ENCODE results near the gene ZNF385D.

The ZNF385D gene

GRCh38 chr3:21750831-21751391, at the start of gene ZNF385D:
ZNF385D (minus strand) TSS chr3:21751210; CDS start chr3:21750916, 294 bp downstream.
- no peak for FAIRE-seq

GRCh38 chr3:21798356-21799088, 47.5 kb upstream of the ZNF385D start:
- FAIRE-seq, result no peak

DNA sequence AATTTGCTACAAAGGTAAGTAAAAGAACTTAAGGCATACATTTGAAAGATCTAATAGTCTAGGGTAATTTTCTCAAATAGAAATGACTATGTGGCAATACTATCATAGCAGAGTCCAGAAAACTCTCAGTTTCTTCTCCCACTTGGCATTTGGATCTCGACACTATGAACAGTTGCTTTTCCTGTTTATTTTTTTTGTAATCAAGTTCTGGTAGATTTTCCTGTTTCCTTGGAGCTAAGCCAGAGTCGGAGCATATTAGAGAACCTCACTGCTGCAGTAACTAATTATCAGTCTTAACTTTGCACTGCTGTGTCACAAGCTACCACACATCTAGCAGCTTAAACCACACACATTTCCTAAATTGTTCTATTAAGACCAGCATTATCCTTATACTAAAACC, 44.9 kb upstream of the ZNF385D start:
- FAIRE-seq, result no peak

DNA sequence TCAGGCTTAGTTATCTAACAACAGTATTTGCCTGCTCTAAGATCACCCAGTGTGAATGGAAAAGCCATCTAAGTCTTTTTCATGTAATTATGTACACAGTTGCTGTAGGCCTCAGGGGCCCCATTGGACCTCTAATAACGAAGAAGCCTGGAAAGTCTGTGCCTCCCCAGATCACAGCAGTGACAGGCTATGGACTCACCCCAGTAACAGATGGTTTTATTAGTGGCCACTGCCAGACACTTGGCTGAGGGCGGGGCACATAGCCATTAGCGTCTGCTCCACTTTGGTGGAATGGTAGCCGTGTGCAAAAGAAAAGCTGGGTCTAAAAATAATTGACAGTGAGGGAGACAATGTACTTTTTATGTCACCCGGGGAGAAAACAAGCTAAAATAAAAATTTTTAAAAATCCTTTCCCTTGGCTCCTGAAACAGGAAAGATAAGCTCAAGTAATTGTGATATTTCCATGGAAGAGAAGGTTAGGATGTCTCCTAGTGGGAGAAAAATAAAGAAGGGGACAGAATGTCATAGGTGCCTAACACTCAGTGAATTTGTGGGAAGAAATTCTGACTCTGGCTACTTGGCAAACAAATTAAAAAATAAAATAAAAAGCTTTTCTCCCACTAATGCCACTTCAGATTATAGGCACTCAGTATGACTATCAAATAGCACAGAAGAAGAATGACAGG, 44.3 kb upstream of the ZNF385D start:
- no peak for FAIRE-seq

- FAIRE-seq, result no peak
These were observed 43.3 kb upstream of the ZNF385D start for GRCh38 chr3:21794291-21794690.

DNA sequence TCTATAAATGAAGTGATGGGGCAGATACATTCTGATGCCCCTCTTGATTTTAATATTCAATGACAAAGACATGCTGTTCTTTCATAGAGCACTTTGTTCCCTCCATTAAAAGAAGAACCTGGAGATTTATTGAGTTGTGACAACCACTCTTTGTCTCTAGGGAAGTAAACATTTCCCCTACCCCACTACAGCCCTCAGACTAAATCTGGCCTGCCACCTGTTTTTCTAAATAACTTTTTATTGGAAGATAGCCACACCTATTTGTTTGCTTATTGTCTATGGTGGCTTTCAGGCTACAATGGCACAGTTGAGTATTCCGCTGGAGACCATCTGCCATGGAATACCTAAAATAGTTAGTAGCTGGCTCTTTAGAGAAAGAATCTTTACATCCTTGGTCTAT, 41.2 kb upstream of the ZNF385D start:
- FAIRE-seq, result no peak

- FAIRE-seq, result no peak
These were observed 40.3 kb upstream of the ZNF385D start for GRCh38 chr3:21791356-21791755.

DNA sequence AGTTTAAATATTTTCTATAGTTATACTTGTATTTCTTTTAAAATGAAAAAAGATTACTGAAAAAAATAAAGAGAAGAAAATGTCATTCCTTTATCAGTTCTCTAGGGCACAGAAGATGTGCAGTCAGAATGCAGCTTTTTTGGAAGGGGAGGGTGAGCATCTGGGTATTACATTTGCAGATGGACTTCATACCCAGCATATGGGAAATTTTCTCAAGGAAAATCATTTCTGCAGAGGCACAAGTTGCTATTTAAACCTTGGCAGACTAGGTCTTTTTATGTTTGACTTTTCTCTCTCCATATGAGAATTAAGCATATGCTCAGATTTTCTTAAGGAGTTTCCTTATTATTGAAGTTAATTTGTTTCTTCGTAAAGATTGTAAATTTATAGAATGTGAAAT, 39.5 kb upstream of the ZNF385D start:
- FAIRE-seq, result no peak

- no peak for FAIRE-seq
These were observed 38.7 kb upstream of the ZNF385D start for GRCh38 chr3:21789730-21790129.

GRCh38 chr3:21786438-21786797, 35.4 kb upstream of the ZNF385D start:
- FAIRE-seq, result no peak

DNA sequence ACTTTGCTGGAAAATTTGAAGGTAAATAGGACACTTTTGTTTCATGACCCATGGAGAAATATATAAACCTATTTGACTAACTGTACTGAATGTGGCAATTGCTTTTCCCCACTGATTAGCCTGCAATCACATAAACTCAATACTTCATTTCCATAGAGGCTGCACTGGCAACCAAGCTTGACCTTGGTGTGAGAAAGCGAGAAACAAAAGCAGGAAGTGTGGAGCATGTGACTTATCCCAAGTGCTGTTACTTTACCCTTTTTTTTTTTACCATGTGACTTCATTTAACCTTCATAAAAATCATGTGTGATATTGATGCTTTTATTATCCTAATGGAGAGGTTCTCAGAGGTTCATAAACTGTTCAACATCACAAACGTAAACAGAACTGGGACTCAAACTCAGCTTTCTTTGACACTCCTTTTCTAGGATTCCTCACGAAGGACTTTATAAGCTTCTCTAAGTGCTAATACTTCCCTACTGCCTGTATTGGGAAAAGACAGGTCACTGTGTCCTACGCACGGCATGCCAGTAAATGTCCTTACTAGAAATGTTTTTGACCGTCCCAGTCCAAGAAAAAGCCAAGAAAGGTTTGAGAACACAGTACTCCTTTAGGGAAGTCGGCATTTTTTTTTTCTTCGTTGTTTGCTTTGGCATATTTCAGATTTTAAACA, 34.9 kb upstream of the ZNF385D start:
- no peak for FAIRE-seq

DNA sequence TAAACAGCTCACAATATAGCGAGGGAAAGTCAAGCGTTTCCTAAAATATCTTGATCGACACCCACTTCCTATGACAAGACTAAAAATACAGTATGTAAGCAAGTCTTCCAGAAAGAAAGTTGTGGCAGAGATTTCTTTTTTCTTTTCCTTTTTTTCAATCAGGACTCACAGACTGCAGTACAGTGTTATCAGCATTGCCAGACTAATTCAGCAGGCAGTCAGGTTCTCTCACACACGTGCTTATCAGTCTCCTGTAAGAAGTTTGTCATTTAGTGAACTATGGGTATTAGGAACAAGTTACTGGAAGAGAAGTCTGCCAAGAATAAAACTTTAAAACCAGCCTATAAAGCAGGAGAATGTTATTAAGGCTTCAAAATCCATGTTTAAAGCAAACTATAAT, 32.8 kb upstream of the ZNF385D start:
- FAIRE-seq, result no peak

- no peak for FAIRE-seq
These were observed 30.3 kb upstream of the ZNF385D start for GRCh38 chr3:21781355-21781754.

- no peak for FAIRE-seq
These were observed 28.9 kb upstream of the ZNF385D start for GRCh38 chr3:21779909-21780308.

DNA sequence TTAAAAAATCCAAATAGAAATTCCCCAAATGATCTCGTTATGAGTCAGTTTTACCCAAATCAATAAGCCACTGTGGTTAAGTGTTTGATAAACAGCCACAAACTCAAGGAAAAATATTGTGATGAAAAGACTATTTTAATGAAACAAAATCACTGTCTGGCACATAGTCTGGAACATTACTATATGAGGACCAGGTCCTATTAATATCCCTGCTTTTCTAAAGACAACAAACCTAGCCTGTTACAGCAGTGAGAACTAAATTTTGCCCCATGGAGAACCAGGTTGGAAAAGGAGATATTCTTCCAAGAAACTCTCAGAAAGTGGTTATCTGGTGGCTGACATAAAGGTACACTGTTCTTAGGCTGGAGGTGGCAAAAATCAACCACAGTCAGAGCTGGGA, 27.7 kb upstream of the ZNF385D start:
- FAIRE-seq, result no peak

DNA sequence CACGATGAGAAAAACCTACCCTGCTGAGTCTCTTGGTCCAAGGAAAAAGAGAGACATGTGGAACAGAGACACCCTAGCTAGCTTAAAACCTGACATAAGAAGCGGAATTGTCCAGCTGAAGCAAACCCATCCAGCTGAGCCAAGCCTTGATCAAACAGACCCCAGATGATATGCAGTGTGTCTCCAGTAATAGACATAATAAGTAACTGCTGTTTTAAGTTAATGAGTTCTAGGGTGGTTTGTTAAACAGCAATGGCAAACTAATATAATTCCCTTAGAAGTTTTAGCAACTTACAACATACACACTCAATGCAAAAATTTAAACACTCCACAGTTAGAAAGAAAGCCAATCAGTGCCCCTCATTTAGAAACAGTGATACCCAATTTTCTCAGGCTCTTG, 26.8 kb upstream of the ZNF385D start:
- FAIRE-seq, result no peak

- FAIRE-seq, result no peak
These were observed 15.0 kb upstream of the ZNF385D start for GRCh38 chr3:21766002-21766401.

DNA sequence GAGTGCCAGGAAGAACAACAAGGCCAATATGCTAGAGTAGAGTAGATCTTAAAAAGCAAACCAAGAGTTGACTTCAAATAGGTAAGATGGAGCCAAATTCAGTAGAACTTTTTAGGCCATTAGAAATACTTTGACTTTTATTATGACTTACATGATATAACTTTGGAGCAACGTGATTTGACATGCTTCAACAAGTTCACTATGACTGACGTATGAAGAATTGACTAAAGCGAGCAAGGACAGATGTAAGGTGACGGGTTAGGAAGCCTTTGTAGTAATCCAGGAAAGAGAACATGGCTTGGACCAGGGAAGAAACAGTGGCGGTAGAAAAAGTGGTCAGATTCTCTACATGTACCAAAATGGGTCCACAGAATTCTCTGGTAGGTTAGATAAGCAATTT, 4.9 kb upstream of the ZNF385D start:
- no peak for FAIRE-seq

DNA sequence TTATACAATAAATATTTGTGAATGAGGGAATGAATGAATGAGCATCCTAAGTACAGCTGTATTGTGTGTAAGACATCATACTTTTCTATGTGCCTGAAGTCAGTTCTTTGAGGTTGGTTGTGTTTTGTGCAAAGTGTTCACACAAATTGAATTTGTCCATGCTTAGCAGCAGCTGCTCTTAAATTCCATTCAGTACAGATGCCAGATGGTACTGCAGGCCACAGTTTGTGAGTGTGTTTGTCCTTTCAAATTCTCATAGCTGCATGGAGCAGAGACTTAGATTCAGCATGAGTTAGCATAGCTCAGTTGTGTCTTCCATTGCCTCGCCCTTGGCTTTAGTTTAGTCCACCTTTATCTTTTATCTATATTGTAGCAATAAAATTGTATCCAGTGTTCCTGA, 3.8 kb upstream of the ZNF385D start:
- no peak for FAIRE-seq

DNA sequence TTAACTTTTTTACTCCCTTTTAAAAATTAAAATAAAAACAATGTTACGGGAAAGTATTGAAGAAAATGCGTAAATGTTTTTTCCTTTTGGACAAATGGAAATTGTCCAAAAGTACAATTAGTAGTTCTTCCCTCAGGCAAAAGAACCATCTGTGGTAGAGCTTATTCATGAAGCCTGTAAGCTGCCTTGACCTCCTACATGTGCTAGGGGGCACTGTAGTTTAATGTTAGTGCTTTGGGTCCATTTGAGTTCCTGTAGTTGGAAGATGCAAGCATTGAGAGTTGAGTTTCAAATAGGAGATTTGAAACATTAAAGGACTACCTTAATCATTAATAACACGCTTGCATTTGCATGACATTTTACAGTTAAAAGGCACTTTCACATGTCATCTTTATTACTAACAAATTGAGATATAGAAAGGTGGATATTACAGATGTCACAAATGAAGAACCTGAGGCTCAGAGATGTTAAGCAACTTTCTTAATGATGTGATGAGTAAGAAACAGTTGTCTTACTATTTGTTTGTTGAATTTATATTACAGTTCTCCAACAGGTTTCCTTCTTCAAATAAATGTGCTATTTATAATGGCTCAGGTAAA, 1.8 kb upstream of the ZNF385D start:
- peak; percentile 29 for FAIRE-seq

- no peak for FAIRE-seq
These were observed 876 bp upstream of the ZNF385D start for GRCh38 chr3:21751886-21752285.

- FAIRE-seq, result no peak
These were observed 822 bp downstream of the ZNF385D start for GRCh38 chr3:21750080-21750696.

All from endometrium (tissue), 2 donors.